ENCODE measurements around the gene LCN9. TPM values are rescaled to one million over a fixed set of nuclear protein-coding genes. Genes with fewer than 3 reads are reported as not detected.

LCN9 gene
- total RNA-seq, 4 donors from 2014 or later: not detected

GRCh38 chr9:135674977-135675376, 11.9 kb downstream of the LCN9 start:
- no peaks in the 10 kb centered on the region for H3K36me3 ChIP-seq
- no peak overlapping the region for H3K27ac ChIP-seq
- no peak for TF ChIP-seq EP300 (IDR thresholded peaks at IDR 0.05; ENCODE audit: low read depth)
- no peak for TF ChIP-seq POLR2A (IDR thresholded peaks at IDR 0.05)
- TF ChIP-seq POLR2AphosphoS5 (IDR thresholded peaks at IDR 0.05): no peak
- TF ChIP-seq CTCF (IDR thresholded peaks at IDR 0.05): no peak
- DNase-seq: no peak
- in situ Hi-C loops (cut with MboI; ENCODE audit: low pct_ligation_motif_present in 1 of 4, low pct_unique_long_range_greater_than_20kb in 1 of 4, low sequenced_read_pairs in 3 of 4) (no loop called here), intact Hi-C loops (cut with DNase I; ENCODE audit: low total_unique reads) (no loop called here)
- no peaks in the 10 kb centered on the region for H3K9me3 ChIP-seq
- H3K27me3 ChIP-seq: no peaks in the 10 kb centered on the region
- H3K4me3 ChIP-seq: no peak overlapping the region
- WGBS, 2 donors (ENCODE audit: low coverage in 1 of 2): 68 to 77% methylated on average over 4 to 10 of the region's 10 CpGs
- no peaks in the 10 kb centered on the region for H3K4me1 ChIP-seq

- H3K36me3 ChIP-seq: no peaks in the 10 kb centered on the region
- H3K4me1 ChIP-seq: no peaks in the 10 kb centered on the region
- H3K4me3 ChIP-seq: no peak overlapping the region
- no peaks in the 10 kb centered on the region for H3K9me3 ChIP-seq
- in situ Hi-C loops (cut with MboI; ENCODE audit: low pct_ligation_motif_present in 1 of 4, low pct_unique_long_range_greater_than_20kb in 1 of 4, low sequenced_read_pairs in 3 of 4): no loop called here
- H3K27ac ChIP-seq: no peak overlapping the region
- no peaks in the 10 kb centered on the region for H3K27me3 ChIP-seq
- DNase-seq: no peak
- intact Hi-C loops (cut with DNase I; ENCODE audit: low total_unique reads): no loop called here
- TF ChIP-seq POLR2AphosphoS5 (IDR thresholded peaks at IDR 0.05) (no peak), POLR2A (IDR thresholded peaks at IDR 0.05) (no peak), EP300 (IDR thresholded peaks at IDR 0.05; ENCODE audit: low read depth) (no peak), CTCF (IDR thresholded peaks at IDR 0.05) (no peak)
- 84% methylated on average over 13 of the region's 13 CpGs; no CpG with 5 or more reads in 1 of the 2 donors for WGBS, 2 donors (ENCODE audit: low coverage in 1 of 2)
These were observed 13.8 kb downstream of the LCN9 start for GRCh38 chr9:135676891-135677290.

GRCh38 chr9:135677641-135678168, 14.6 kb downstream of the LCN9 start:
- 79 to 100% methylated on average over 2 to 22 of the region's 22 CpGs for WGBS, 2 donors (ENCODE audit: low coverage in 1 of 2)
- TF ChIP-seq POLR2A (IDR thresholded peaks at IDR 0.05): no peak
- TF ChIP-seq EP300 (IDR thresholded peaks at IDR 0.05; ENCODE audit: low read depth): no peak
- TF ChIP-seq POLR2AphosphoS5 (IDR thresholded peaks at IDR 0.05): no peak
- no peak for TF ChIP-seq CTCF (IDR thresholded peaks at IDR 0.05)
- peaks cover under 1% of the 10 kb centered on the region for H3K27me3 ChIP-seq
- in situ Hi-C loops (cut with MboI; ENCODE audit: low pct_ligation_motif_present in 1 of 4, low pct_unique_long_range_greater_than_20kb in 1 of 4, low sequenced_read_pairs in 3 of 4): no loop called here
- intact Hi-C loops (cut with DNase I; ENCODE audit: low total_unique reads): no loop called here
- H3K9me3 ChIP-seq: no peaks in the 10 kb centered on the region
- no peaks in the 10 kb centered on the region for H3K4me1 ChIP-seq
- H3K4me3 ChIP-seq: no peak overlapping the region
- no peak for DNase-seq
- H3K27ac ChIP-seq: no peak overlapping the region
- H3K36me3 ChIP-seq: no peaks in the 10 kb centered on the region

- TF ChIP-seq POLR2AphosphoS5 (IDR thresholded peaks at IDR 0.05) (no peak), CTCF (IDR thresholded peaks at IDR 0.05) (no peak), EP300 (IDR thresholded peaks at IDR 0.05; ENCODE audit: low read depth) (no peak), POLR2A (IDR thresholded peaks at IDR 0.05) (no peak)
- Histone ChIP-seq H3K4me1 (no peaks in the 10 kb centered on the region), H3K4me3 (no peak overlapping the region), H3K9me3 (no peaks in the 10 kb centered on the region), H3K36me3 (no peaks in the 10 kb centered on the region), H3K27me3 (peaks cover 7% of the 10 kb centered on the region), H3K27ac (no peak overlapping the region)
- in situ Hi-C loops (cut with MboI; ENCODE audit: low pct_ligation_motif_present in 1 of 4, low pct_unique_long_range_greater_than_20kb in 1 of 4, low sequenced_read_pairs in 3 of 4) (no loop called here), intact Hi-C loops (cut with DNase I; ENCODE audit: low total_unique reads) (no loop called here)
- DNase-seq: no peak
- WGBS, 2 donors (ENCODE audit: low coverage in 1 of 2): 85% methylated on average over 20 of the region's 20 CpGs; no CpG with 5 or more reads in 1 of the 2 donors
These were observed 15.3 kb downstream of the LCN9 start for GRCh38 chr9:135678236-135679017.

All from transverse colon (tissue), 4 donors.